Bone marrow (tissue), 2 donors: ENCODE measurements around the gene OSMR.
"Not testable (repeated sequence)": the region's sequence is repeated elsewhere in the genome, so short reads cannot be mapped to it uniquely, and the experiment has no call there.

Experiments used
- DNase-seq, 2 donors: peaks; one replicate each; lab custom pipeline; 2025; lab: John Stamatoyannopoulos, UW

OSMR gene

GRCh38 chr5:38831117-38831516 lies 14.7 kb upstream of the OSMR start:
- no peak for DNase-seq

GRCh38 chr5:38831909-38832308 lies 13.9 kb upstream of the OSMR start:
- DNase-seq, result peak in 1 of 2 donors; percentile 3

GRCh38 chr5:38832810-38833209 lies 13.0 kb upstream of the OSMR start:
- no peak for DNase-seq

GRCh38 chr5:38835887-38836286 lies 9.9 kb upstream of the OSMR start:
- no peak for DNase-seq

- no peak for DNase-seq
These were observed 8.4 kb upstream of the OSMR start for GRCh38 chr5:38837416-38837815.

GRCh38 chr5:38837932-38838331 lies 7.9 kb upstream of the OSMR start:
- DNase-seq, result no peak

GRCh38 chr5:38843665-38844064 lies 2.1 kb upstream of the OSMR start:
- no peak for DNase-seq

- no peak for DNase-seq
These were observed 683 bp downstream of the OSMR start for GRCh38 chr5:38846379-38847011.

DNA sequence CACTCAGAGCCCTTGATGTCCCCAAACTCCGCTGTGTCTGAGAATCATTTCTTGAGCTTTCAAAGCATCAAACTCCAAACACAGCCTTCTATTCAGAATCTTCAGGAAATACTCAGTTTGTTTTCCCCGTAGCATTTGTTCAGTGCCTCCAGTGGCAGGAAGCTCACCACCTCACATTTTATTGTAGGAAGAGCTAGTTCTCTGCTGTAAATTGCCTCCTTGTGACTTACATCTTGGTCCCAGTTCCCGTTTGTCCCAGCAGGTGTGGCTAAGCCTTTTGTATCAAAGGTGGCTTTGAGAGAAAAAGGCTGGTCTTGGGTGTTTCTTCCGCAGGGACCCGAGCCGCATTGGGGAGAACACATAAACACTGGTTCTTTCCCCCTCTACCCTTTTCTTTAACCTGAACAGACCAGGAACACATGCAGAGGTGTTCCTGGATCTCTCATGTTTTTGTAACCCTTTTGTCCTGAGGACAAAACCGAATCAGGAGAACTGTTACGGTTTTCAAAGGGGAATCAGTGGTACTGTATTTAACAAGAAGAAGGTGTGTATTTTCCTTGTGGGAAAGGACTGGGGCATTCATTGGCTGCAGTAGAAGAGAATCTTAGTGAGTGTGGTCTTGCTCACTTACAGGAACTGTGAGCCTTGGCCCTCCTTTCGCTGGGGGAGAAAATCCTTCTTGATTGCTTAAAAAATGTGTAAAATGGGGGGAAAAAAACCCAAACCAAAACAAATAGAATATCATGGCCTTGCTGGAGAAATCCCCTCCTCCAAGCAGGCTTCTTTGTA lies 1.9 kb downstream of the OSMR start:
- no peak for DNase-seq

- DNase-seq, result no peak
These were observed 2.8 kb downstream of the OSMR start for GRCh38 chr5:38848637-38849036.

- DNase-seq, result not testable (repeated sequence)
These were observed 5.8 kb downstream of the OSMR start for GRCh38 chr5:38851640-38852039.

GRCh38 chr5:38853753-38854470 lies 8.1 kb downstream of the OSMR start:
- no peak for DNase-seq

DNA sequence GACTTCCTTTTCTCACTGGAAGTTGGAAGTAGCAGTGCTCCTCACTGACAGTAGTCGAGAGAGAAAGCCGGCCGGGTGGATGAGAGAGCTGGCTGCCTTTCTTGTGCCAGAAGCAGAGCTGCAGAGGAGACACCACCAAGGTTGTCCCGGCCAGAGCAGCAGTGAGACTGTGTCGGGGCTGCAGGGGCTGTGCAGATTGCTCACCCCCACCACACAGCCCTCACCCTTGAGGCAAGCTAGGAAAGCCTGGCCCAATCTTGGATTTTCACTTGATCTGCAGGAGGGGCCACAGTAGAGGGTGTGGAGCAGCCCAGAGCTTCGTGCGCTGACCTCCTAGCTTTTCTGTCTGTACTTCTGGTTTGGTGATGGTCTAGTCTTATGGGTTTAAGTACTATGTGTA lies 9.1 kb downstream of the OSMR start:
- DNase-seq, result no peak

- no peak for DNase-seq
These were observed 10.8 kb downstream of the OSMR start for GRCh38 chr5:38856660-38857059.

DNA sequence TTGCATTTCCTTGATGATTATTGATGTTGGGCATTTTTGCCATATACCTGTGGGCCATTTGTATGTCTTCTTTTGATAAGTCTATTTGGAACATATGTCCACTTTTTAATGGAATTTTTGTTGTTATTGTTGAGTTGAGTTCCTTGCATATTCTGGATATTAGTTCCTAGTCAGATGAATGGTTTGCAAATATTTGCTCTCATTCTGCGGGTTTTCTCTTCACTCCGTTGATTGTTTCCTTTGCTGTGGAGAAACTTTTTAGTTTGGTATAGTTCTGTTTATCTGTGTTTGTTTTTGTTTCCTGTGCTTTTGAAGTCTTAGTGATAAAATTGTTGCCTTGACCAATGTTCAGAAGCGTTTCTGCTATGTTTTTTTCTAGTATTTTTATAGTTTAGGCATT lies 13.0 kb downstream of the OSMR start:
- DNase-seq, result no peak

GRCh38 chr5:38861986-38862770 lies 16.4 kb downstream of the OSMR start:
- not testable (repeated sequence) for DNase-seq

DNA sequence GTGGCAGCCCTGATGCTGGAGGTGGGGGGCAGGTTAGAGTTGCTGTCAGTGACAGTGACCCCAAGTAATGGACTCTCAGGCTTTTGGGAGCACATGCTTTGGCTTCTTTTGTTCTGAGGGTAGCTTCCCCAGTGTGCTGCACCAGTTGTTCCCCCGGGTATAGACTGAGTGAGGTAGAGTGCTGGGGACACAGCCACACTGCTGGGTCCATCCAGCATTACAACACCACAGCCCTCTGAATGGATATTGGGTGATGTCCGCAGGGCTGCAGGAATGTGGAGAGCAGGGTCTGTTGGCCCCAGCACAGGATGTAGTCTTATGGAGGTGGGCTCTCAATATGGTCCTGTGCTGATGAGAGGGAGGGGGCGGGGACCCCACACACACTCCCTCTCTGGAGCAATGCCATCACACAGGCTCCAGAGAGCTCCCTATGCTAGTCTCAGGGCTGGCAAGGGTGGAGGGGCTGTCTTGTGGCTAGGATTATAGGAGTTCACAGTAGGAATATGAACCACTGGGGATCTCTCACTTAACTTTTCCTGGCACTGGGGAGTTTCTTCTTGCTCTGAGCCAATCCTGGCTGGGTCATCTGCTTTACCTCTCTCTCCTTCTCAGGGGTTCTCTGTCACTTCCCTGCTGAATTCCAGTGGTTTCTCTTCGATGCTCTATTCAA lies 20.7 kb downstream of the OSMR start:
- no peak for DNase-seq

DNA sequence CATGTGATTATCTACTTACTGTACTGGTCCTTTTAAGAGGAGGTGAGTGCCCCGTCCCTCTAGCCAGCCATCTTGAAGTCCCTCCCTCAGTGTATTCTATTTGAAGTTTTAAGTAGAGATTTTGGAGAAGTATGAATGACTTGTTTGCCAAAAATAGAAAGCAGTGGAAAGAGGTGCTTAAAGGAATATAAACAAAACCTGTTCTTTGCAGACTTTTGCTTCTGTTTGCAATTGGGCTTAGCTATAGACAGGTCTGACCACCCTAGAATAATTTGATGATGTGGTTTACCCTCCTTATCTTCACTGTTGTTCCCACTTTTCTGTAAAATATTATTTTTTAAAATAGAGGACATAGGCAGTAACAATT lies 21.2 kb downstream of the OSMR start:
- DNase-seq, result no peak

- no peak for DNase-seq
These were observed 21.6 kb downstream of the OSMR start for GRCh38 chr5:38867416-38867815.

GRCh38 chr5:38870595-38870994 lies 24.8 kb downstream of the OSMR start:
- no peak for DNase-seq

- DNase-seq, result no peak
These were observed 25.3 kb downstream of the OSMR start for GRCh38 chr5:38871058-38871605.
